HG02571 (cell line): ENCODE measurements around the gene ITGB2.
"Not testable (repeated sequence)": the region's sequence is repeated elsewhere in the genome, so short reads cannot be mapped to it uniquely, and the experiment has no call there.

Experiments used
- ATAC-seq: cut with Tn5 transposase; IDR thresholded peaks from one replicate; pipeline ENCODE4 v1.9.1; 2021; ENCODE audit warnings: mild to moderate bottlenecking, moderate library complexity; ENCODE audit not compliant: unreplicated experiment

Gene ITGB2

GRCh38 chr21:44887126-44887806 is 33.4 kb downstream of the ITGB2 start:
- ATAC-seq, result no peak

- ATAC-seq, result no peak
Observed at GRCh38 chr21:44886113-44887075, 34.3 kb downstream of the ITGB2 start.

- no peak for ATAC-seq
Observed at GRCh38 chr21:44885615-44886014, 35.1 kb downstream of the ITGB2 start.

- ATAC-seq, result no peak
Observed at GRCh38 chr21:44884097-44884496, 36.6 kb downstream of the ITGB2 start.

- ATAC-seq, result no peak
Observed at GRCh38 chr21:44883250-44883649, 37.4 kb downstream of the ITGB2 start.

- ATAC-seq, result no peak
Observed at GRCh38 chr21:44881198-44881872, 39.4 kb downstream of the ITGB2 start.

GRCh38 chr21:44880405-44881197 is 40.1 kb downstream of the ITGB2 start:
- ATAC-seq, result no peak

GRCh38 chr21:44879238-44879637 is 41.5 kb downstream of the ITGB2 start:
- ATAC-seq, result not testable (repeated sequence)

- ATAC-seq, result no peak
Observed at GRCh38 chr21:44878053-44878982, 42.4 kb downstream of the ITGB2 start.

GRCh38 chr21:44876849-44877575 is 43.7 kb downstream of the ITGB2 start:
- no peak for ATAC-seq

GRCh38 chr21:44875316-44875700 is 45.4 kb downstream of the ITGB2 start:
- no peak for ATAC-seq

- ATAC-seq, result no peak
Observed at GRCh38 chr21:44874497-44875315, 46.0 kb downstream of the ITGB2 start.

GRCh38 chr21:44874240-44874496 is 46.5 kb downstream of the ITGB2 start:
- peak; percentile 2 for ATAC-seq

GRCh38 chr21:44873356-44874239 is 47.1 kb downstream of the ITGB2 start, which contains the start of gene PTTG1IP:
PTTG1IP (minus strand) TSS chr21:44873690; CDS start chr21:44873616, 74 bp downstream.
- ATAC-seq, result peak; percentile 63

GRCh38 chr21:44872649-44873355 is 47.9 kb downstream of the ITGB2 start:
- ATAC-seq, result no peak

- no peak for ATAC-seq
Observed at GRCh38 chr21:44872323-44872648, 48.4 kb downstream of the ITGB2 start.
